Activated naive CD8-positive, alpha-beta T cell treated with anti-CD3 and anti-CD28 coated beads, Interleukin-2, amount 50 U/mL, for 16 hours (primary cell): Measurements from ENCODE around the gene SLC6A6.
A peak's percentile ranks its signal among the peaks of the same experiment; 100 is the strongest.

Source experiments
- DNase-seq: peaks from one replicate; pipeline ENCODE4 v3.0.0-alpha.2; 2020; ENCODE audit warnings: low read depth, low spot score

SLC6A6 gene

DNA sequence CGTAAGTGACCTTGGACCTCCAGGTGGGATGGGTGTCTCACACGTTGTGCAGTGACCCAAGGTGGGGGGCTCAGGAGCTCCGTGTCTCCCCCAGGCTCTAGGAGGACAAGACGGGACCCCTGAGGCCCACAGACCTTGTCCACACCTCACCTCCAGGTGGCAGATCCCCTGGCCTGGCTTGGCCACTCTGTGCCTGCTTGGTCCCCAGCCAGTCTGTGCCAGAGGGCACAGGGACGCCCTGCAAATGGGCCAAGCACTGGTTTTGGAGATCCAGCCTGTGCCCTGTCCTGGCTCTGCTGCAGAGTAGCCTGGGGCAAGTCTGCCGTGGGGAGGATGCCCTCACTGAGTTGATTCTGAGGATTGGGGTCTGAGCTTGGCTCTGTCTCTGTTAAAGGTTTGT, 14.0 kb downstream of the SLC6A6 start:
- DNase-seq = no peak

DNA sequence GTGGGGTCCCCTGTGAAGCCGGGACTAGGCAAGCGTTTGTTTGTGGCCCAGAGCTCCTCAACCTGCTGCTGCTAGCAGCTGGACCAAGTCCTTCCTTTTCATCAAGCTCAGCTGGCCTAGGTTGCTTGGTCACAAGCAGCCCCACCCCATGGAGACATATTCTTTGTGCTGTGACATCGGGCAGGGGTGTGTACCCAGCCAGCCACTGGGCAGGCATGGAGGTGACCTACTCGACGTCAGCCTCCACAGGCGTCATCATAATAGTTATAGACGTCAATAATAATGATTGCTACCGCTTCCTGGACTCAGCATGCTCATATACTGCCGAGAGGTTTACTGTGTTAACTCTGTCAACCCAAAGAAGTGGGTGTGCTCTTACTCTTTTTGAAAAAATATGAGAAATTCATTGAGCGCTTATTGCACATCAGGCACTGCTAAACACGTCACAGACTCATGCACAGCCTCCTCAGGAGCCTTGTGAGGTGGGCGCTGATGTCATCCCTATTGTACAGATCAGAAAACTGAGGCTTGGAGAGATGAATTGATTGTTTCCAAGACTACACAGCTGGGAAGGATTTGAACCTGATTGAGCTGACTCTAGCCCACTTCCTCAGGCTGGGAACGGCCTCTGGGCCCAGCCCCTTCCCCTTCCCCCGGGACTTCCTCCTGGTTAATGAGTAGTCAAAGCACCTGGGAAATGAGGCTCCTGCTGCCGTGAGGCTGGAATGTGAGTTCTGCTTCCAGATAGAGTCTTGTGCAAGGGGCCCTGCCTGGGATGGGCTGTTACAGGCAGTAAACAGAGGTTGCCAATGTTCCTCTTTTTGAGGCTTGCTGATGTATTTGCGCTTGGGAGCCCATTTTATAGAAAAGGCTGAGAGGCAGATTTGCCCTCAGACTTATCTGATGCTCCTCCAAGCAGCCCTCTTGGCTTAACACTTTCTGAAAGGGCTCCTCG, 16.2 kb downstream of the SLC6A6 start:
- DNase-seq = no peak

DNA sequence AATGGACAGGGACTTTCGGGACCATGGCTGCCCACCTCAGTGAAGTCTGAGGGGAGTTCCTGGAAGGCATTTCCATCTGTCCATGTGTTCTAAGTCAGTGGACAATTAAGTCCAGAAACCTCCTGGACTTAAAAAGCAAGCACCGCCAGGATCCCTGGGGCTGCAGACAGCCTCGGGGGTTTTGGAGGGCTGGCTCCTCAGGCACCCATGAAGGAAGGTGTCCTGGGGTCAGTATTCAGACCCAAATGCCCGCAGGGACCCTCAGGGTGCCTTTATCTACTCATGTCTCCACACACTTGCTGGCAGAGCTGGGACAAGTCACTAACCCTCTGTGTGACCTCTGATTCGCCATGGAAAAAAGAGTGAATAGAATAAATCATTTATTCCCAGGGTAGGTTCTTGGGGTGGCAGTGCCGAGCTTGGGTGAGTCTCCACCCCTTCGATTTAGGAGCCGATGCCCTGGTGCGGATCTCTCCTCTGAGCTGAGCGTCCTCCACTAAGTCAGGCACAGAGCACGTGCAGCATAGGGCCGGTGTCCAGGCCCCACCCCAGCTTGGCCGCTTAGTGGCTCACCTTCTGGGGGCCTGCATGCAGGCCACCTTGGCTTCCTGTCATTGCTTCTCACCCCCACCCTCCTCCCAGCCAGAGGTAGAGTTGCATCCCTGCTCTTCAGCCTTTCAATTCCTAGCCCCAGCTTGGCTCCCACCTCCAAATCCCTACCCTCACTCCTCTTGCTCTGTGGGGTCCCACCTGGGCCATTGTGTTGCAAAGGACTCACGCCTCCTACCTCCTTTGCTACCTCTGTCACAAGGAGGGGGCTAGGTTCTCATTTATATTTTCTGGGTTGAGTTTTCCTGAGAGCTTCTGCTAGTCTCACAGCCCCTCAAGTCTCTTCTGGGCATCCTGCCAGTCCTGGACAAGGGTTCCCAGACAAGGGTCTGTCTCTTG, 19.9 kb downstream of the SLC6A6 start:
- no peak for DNase-seq

DNA sequence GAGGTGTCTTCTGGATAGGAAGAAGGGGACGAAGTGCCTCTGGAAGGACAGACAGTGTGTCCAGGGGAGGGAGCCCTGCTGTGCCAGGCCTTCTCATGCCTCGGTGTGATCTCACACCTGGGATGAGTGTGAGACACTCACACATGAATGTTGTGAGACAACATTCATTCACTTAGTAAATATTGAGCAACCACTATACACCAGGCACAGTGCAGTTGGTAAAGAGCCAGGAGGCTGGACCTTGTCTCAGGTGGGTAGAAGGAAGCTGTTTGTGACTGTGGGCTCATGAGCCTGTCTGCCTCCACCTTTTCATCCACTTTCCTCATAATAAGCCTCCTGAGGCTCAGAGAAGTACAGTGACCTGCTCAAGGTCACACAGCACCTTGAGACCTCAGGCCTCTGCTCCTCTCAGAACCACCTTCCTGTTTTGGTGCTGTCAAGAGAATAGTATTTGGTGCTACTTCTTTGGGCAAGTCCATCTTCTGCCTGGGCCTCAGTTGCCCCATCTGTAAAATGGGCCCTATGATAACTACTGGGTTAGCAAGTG, 20.9 kb downstream of the SLC6A6 start:
- no peak for DNase-seq

GRCh38 chr3:14423963-14424362, 21.6 kb downstream of the SLC6A6 start:
- DNase-seq = no peak

- DNase-seq = no peak
Observed at GRCh38 chr3:14424711-14425580, 22.5 kb downstream of the SLC6A6 start.

GRCh38 chr3:14425581-14426304, 23.3 kb downstream of the SLC6A6 start:
- DNase-seq = no peak

- DNase-seq = no peak
Observed at GRCh38 chr3:14426305-14426620, 23.9 kb downstream of the SLC6A6 start.

DNA sequence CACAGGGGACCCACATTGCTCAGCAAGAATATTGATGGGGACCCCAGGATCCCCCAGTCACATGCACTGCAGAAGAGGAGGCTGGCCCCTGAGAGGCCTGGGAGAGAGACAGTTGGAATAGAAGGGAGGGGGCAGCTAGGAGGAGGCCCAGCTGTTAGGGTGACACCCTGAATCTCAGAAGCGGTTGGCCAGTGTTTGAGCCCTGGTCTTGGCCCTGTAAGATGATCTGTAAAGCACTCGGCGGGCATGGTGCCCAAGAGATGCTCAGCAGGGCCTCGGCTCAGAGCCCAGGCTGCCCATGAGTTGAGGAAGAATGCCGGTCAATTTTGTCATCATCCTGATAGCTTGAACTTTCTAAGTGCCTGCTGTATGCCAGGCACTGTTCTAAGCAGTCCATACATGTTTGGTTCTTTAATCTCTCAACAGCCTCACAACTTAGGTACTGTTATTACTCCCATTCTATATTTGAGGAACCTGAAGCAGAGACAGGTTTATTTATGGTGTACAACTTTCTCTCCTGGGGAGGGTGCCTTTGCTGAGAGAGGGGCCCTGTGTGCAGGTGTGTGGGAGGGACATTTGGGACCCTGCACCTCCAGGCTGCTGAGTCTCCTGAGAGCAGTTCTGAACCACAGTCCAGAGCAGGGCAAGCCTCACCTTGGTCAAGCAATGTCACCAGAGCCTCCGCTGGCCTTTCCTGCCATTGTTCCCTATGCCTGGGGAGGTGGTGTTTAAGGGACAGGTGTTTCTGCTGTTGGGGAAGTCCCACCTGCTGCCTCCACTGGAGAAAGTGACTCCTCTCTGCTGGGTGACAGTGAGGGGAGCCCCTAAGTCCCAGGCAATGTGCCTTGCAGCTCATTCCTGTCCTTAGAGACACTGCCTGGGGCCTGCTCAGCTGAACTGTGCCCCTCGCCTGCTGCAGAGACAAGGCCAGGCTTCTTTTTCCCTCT, 26.0 kb downstream of the SLC6A6 start:
- DNase-seq = no peak

- no peak for DNase-seq
Observed at GRCh38 chr3:14429237-14429636, 26.8 kb downstream of the SLC6A6 start.

DNA sequence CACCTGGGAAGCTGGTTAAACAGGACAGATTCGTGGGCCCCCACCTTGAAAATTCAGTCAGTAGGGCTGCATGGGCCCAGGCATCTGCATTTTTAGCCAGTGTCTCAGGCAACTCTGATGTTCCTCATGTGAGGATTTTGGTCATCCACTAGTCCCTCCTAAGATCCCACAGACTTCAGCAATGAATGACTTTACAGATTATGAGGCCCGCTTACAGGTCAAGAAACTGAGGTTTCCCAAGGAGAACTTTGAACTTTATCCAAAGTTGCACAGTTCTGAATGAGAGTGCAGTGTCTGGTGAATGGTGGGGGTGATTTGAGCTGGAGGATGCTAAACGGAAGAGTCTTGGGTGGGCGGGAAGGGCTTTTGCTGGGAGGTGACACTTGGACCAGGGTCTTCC, 27.2 kb downstream of the SLC6A6 start:
- DNase-seq = no peak

GRCh38 chr3:14430053-14430452, 27.6 kb downstream of the SLC6A6 start:
- no peak for DNase-seq

DNA sequence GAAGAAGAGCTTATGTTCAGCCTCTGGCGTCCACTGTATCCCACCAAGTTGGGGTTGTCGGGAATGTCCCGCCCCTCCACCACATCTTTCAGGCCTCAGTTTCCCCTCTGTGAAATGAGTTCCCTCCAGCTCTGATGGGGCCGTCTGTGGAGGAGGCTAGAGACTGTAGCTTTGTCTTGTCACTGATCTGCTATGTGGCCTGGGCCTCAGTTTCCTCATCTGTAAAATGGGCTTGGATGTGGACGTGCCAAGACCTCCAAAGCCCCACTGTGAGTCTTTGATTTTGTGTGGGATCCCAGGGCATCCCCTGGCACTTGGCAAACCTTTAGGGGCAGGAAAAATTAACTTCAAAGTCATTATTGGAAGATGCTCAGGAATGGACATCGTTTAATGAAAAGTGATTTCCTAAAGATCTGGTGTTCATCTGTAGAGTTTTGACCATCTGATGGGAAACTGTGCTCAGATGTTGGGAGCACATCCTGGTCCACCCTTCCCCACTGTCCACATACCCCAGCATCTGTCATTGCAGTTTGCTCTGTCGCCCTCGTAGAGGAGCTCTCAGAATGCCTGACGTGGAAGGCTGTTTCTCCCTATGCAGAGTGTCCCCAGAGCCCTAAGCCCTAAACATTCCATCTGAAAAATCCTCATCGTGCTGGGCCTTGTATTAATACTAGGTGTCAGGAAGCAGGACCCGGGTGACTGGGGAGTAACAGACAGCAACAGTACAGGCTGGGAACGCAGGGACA, 28.5 kb downstream of the SLC6A6 start:
- DNase-seq = no peak

DNA sequence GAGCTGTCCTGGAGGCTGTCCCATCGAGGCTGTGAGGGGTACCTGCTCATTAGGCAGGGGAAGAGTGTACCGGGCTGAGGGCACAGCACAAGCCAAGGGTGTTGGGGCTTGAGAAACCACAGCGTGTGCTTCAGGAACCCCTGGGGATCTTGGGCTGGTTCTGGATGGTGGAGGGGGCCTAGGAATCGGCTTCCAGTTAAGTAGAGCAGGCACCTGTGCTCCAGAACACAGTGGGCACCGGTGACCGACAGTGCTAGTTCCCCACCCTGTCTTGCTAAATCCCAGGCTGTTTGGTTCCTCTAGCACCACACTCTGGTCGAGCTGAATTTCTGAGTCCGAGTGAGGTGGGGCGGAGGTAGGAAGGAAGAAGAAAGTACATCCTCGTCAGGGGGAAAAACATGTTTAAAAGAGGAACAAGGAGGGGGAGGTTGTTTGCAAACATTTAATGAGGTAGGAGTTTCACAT, 29.1 kb downstream of the SLC6A6 start:
- DNase-seq = no peak

DNA sequence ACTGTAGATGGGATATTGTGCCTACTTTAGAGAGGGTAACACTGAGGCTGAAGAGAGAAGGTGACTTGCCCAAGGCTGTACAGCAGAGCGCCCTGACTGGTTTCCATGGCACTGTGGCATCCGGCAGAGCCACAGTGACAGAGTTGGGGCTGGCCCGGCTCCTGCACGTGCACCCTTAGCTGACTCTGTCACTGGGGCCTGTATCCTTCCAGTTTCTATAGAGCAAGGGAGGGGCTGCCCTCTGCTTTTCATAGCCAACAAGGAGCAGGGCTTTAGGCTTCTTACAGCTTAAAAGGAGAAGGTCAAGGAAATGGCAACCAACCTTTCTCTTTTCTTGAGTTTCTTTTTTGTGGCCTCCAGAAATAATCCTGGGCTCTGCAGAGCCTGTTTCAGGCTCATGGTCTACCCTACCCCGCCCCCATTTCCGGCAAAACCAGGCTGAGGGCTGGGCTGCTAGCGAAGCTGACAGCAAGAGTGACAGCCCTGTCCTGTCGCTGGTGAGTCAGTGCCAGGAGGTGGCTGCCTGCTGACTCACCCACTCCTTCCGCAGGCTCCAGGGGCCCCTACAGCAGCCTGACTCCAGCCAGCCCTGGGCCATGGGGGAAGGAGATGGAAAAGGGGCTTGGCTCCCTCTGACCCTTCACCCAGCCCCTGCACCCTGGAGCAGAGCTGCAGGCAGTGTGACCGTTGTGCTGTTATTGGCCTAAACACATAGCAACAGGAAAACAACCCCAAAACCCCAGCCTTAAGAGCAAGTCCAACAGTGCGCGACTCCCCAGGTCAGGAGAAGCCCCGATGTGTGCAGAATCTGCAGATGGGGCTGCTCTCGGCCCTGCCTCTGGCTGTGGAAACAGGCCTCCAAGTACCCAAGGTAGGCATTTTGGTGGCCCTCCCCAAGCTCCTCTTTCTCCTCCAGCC, 29.8 kb downstream of the SLC6A6 start:
- peak; percentile 91 for DNase-seq

DNA sequence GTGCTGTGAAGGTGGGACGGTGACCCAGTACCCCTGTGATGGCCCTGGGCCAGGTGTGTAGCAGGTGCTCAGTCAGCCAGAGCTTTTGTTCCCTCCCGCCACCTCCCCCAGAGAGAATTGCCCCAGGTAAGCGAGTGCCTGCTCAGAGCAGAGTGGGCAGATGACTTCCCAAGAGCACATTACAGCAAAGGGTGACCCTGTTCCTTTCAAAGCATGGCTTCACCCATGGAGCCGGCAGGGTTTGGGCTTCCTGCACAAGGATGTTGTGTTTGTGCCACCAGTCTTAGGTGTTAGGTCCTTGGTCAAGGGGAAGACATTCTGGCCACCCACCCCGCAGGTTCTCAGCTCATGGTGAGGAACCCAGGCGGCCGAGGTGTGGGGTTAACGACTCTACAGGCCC, 30.7 kb downstream of the SLC6A6 start:
- DNase-seq = no peak

GRCh38 chr3:14434126-14434497, 31.7 kb downstream of the SLC6A6 start:
- no peak for DNase-seq
